IMR-90 (cell line): Measurements from ENCODE around the gene C5orf15.

Experiments
- CEBPB ChIP-seq: IDR thresholded peaks from 2 replicates; pipeline ENCODE4 v1.6.1; 2012; ENCODE audit warnings: low read depth, low read length, improper control_type of control experiment
- CTCF ChIP-seq: conservative IDR thresholded peaks from 2 replicates; pipeline ENCODE4 v1.5.1; 2012; ENCODE audit warnings: mild to moderate bottlenecking, low read depth, low read length, improper control_type of control experiment
- ELK1 ChIP-seq: fragments of 150-350 bp; IDR thresholded peaks from 2 replicates; pipeline ENCODE4 v1.6.1; 2016; ENCODE audit warnings: low read depth, mild to moderate bottlenecking, low read length, moderate library complexity, borderline replicate concordance
- MAFK ChIP-seq: IDR thresholded peaks from 2 replicates; pipeline ENCODE4 v1.6.1; 2012; ENCODE audit warnings: low read depth, low read length, improper control_type of control experiment
- MAZ ChIP-seq: IDR thresholded peaks from 2 replicates; pipeline ENCODE4 v1.6.1; 2012; ENCODE audit warnings: low read depth, mild to moderate bottlenecking, low read length, improper control_type of control experiment, moderate library complexity, borderline replicate concordance
- MXI1 ChIP-seq: IDR thresholded peaks from 2 replicates; pipeline ENCODE4 v1.6.1; 2012; ENCODE audit warnings: low read depth, mild to moderate bottlenecking, low read length, moderate library complexity, borderline replicate concordance
- NFE2L2 ChIP-seq: fragments of 150-350 bp; IDR thresholded peaks from 2 replicates; pipeline ENCODE4 v1.6.1; 2016; ENCODE audit warnings: low read depth, mild to moderate bottlenecking, low read length
- POLR2A ChIP-seq: IDR thresholded peaks from 2 replicates; pipeline ENCODE4 v1.6.1; 2012; ENCODE audit warnings: mild to moderate bottlenecking, low read depth, low read length
- RAD21 ChIP-seq: IDR thresholded peaks from 2 replicates; pipeline ENCODE4 v1.6.1; 2012; ENCODE audit warnings: low read length, improper control_type of control experiment
- RFX5 ChIP-seq: IDR thresholded peaks from 2 replicates; pipeline ENCODE4 v1.8.0; 2012; ENCODE audit warnings: low read depth, mild to moderate bottlenecking, low read length, moderate library complexity
- SMC3 ChIP-seq: fragments of 150-350 bp; IDR thresholded peaks from 2 replicates; pipeline ENCODE4 v1.6.1; 2016; ENCODE audit warnings: low read depth, mild to moderate bottlenecking, antibody characterized with exemption, low read length, moderate library complexity
- USF2 ChIP-seq: fragments of 150-350 bp; IDR thresholded peaks from 2 replicates; pipeline ENCODE4 v1.6.1; 2017; ENCODE audit warnings: mild to moderate bottlenecking, antibody characterized with exemption, low read length, low read depth

GRCh38 chr5:133970325-133970909, 2.0 kb upstream of the C5orf15 start:
- no peak for TF ChIP-seq RFX5
- no peak for TF ChIP-seq CTCF
- TF ChIP-seq RAD21, result no peak
- no peak for TF ChIP-seq CEBPB
- no peak for TF ChIP-seq MAZ
- no peak for TF ChIP-seq POLR2A
- no peak for TF ChIP-seq SMC3
- TF ChIP-seq ELK1, result no peak
- TF ChIP-seq USF2, result no peak
- TF ChIP-seq MAFK, result no peak
- no peak for TF ChIP-seq MXI1
- no peak for TF ChIP-seq NFE2L2
